Astrocyte (in vitro differentiated cells and primary cell): ENCODE results near the gene CD200. TPM values are rescaled to one million over a fixed set of nuclear protein-coding genes. Genes with fewer than 3 reads are reported as not detected.

Experiments
- DNase-seq: peaks from one replicate; pipeline ENCODE4 v3.0.0-alpha.2; 2010; ENCODE audit warnings: low read depth
- FAIRE-seq: peaks from 2 replicates; lab custom pipeline; 2011; peaks lifted over from hg19 to GRCh38; lab: Jason Lieb, UNC
- H2AFZ ChIP-seq: 2 replicates; pipeline ENCODE4 v1.6.0; 2012; ENCODE audit warnings: low read depth, low read length, inconsistent platforms
- H3K27ac ChIP-seq: 2 replicates; pipeline ENCODE4 v1.5.1; 2011; ENCODE audit warnings: low read depth, low read length, inconsistent platforms
- H3K27me3 ChIP-seq: 2 replicates; pipeline ENCODE4 v1.6.0; 2011; ENCODE audit warnings: low read length, inconsistent platforms; ENCODE audit not compliant: insufficient read depth
- H3K36me3 ChIP-seq: 2 replicates; pipeline ENCODE4 v1.5.1; 2011; ENCODE audit warnings: low read length, inconsistent platforms; ENCODE audit not compliant: insufficient read depth
- H3K4me1 ChIP-seq: 2 replicates; pipeline ENCODE4 v1.5.1; 2011; ENCODE audit warnings: low read length, inconsistent platforms; ENCODE audit not compliant: insufficient read depth
- H3K4me2 ChIP-seq: 2 replicates; pipeline ENCODE4 v1.6.0; 2012; ENCODE audit warnings: low read length, inconsistent platforms
- H3K4me3 ChIP-seq: 2 replicates; pipeline ENCODE4 v1.5.1; 2011; ENCODE audit warnings: low read depth, mild to moderate bottlenecking, low read length, inconsistent platforms; ENCODE audit not compliant: insufficient read depth
- H3K79me2 ChIP-seq: 2 replicates; pipeline ENCODE4 v1.6.0; 2012; ENCODE audit warnings: mild to moderate bottlenecking, low read length, inconsistent platforms; ENCODE audit not compliant: insufficient read depth
- H3K9ac ChIP-seq: 2 replicates; pipeline ENCODE4 v1.6.0; 2012; ENCODE audit warnings: mild to moderate bottlenecking, low read length, inconsistent platforms
- H3K9me3 ChIP-seq: 2 replicates; pipeline ENCODE4 v1.5.1; 2012; ENCODE audit warnings: low read depth, mild to moderate bottlenecking, low read length, inconsistent platforms; ENCODE audit not compliant: insufficient read depth
- H4K20me1 ChIP-seq: 2 replicates; pipeline ENCODE4 v1.6.0; 2012; ENCODE audit warnings: low read length, inconsistent platforms; ENCODE audit not compliant: insufficient read depth
- H3K27ac Mint-ChIP-seq: one replicate; pipeline ENCODE4 v1.8.0; 2021; ENCODE audit warnings: mild to moderate bottlenecking, mixed read lengths; ENCODE audit not compliant: unreplicated experiment
- H3K27me3 Mint-ChIP-seq: one replicate; pipeline ENCODE4 v1.8.0; 2021; ENCODE audit warnings: low read depth, mixed read lengths; ENCODE audit not compliant: unreplicated experiment
- H3K36me3 Mint-ChIP-seq: one replicate; pipeline ENCODE4 v1.8.0; 2021; ENCODE audit warnings: low read depth, mixed read lengths; ENCODE audit not compliant: unreplicated experiment
- H3K4me1 Mint-ChIP-seq: one replicate; pipeline ENCODE4 v1.8.0; 2021; ENCODE audit warnings: low read depth, mixed read lengths; ENCODE audit not compliant: unreplicated experiment
- H3K4me3 Mint-ChIP-seq: one replicate; pipeline ENCODE4 v1.8.0; 2021; ENCODE audit warnings: mild to moderate bottlenecking, moderate library complexity, mixed read lengths; ENCODE audit not compliant: unreplicated experiment
- H3K9me3 Mint-ChIP-seq: one replicate; pipeline ENCODE4 v1.8.0; 2021; ENCODE audit warnings: mild to moderate bottlenecking, mixed read lengths; ENCODE audit not compliant: unreplicated experiment
- CTCF ChIP-seq: IDR thresholded peaks from 2 replicates; pipeline ENCODE4 v1.5.1; 2011; ENCODE audit warnings: low read depth, mild to moderate bottlenecking, inconsistent platforms, low read length, moderate library complexity; ENCODE audit not compliant: insufficient read depth
- EZH2 ChIP-seq: IDR thresholded peaks from 2 replicates; pipeline ENCODE4 v1.6.1; 2012; ENCODE audit warnings: mild to moderate bottlenecking, low read length, inconsistent platforms; ENCODE audit not compliant: insufficient read depth
- total RNA-seq: library from RNA; stranded (reverse); gene quantifications from 2 replicates; pipeline ENCODE4 v1.2.1, GENCODE V29; 2021

The CD200 gene
- total RNA-seq, 1 donor from 2014 or later: 11.1 TPM

DNA sequence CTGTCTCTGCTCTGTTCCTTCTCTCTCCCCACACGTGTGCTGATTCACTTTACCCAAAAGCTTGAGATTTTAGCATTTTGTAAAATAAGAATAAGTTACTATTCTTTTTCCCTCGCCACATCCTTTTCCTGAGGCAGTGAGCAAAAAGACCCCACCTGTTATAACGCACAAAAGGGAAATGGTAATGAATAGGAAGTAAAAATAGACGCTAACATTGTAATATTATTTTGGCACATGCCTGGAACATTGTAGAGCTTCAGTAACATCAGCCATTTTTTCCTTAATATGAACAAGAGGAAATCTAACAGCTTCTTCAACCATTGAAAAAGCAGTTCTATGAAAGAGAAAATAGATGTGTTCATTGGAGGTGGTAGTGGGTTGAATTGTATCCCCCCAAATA is 40.5 kb downstream of the CD200 start:
- Mint-ChIP-seq H3K9me3 (no peaks in the 10 kb centered on the region), H3K27me3 (no peaks in the 10 kb centered on the region), H3K27ac (no peak overlapping the region), H3K4me1 (peaks cover 2% of the 10 kb centered on the region), H3K4me3 (no peak overlapping the region), H3K36me3 (no peaks in the 10 kb centered on the region)
- H3K9ac ChIP-seq: no peak overlapping the region
- no peaks in the 10 kb centered on the region for H3K27me3 ChIP-seq
- H3K79me2 ChIP-seq: no peaks in the 10 kb centered on the region
- no peak for FAIRE-seq
- H3K4me3 ChIP-seq: no peak overlapping the region
- DNase-seq: no peak
- TF ChIP-seq CTCF (no peak), EZH2 (no peak)
- H4K20me1 ChIP-seq: no peaks in the 10 kb centered on the region
- H3K36me3 ChIP-seq: no peaks in the 10 kb centered on the region
- no peak overlapping the region for H2AFZ ChIP-seq
- no peak overlapping the region for H3K4me2 ChIP-seq
- peaks cover 3% of the 10 kb centered on the region for H3K4me1 ChIP-seq
- no peaks in the 10 kb centered on the region for H3K9me3 ChIP-seq
- no peak overlapping the region for H3K27ac ChIP-seq

GRCh38 chr3:112373924-112374323 is 41.0 kb downstream of the CD200 start:
- Histone ChIP-seq H3K9me3 (no peaks in the 10 kb centered on the region), H3K4me1 (peaks cover 6% of the 10 kb centered on the region), H2AFZ (no peak overlapping the region), H3K27me3 (no peaks in the 10 kb centered on the region), H3K27ac (no peak overlapping the region), H3K36me3 (no peaks in the 10 kb centered on the region), H3K4me3 (no peak overlapping the region), H4K20me1 (no peaks in the 10 kb centered on the region), H3K9ac (no peak overlapping the region), H3K79me2 (no peaks in the 10 kb centered on the region), H3K4me2 (no peak overlapping the region)
- FAIRE-seq (no peak), DNase-seq (no peak)
- H3K27me3 Mint-ChIP-seq: no peaks in the 10 kb centered on the region
- TF ChIP-seq CTCF: no peak
- no peak for TF ChIP-seq EZH2
- H3K4me3 Mint-ChIP-seq: no peak overlapping the region
- no peak overlapping the region for H3K27ac Mint-ChIP-seq
- H3K4me1 Mint-ChIP-seq: peaks cover 5% of the 10 kb centered on the region
- no peaks in the 10 kb centered on the region for H3K9me3 Mint-ChIP-seq
- H3K36me3 Mint-ChIP-seq: no peaks in the 10 kb centered on the region

GRCh38 chr3:112374333-112374734 is 41.4 kb downstream of the CD200 start:
- Histone ChIP-seq H3K9me3 (no peaks in the 10 kb centered on the region), H3K4me3 (no peak overlapping the region), H3K27ac (no peak overlapping the region), H2AFZ (no peak overlapping the region), H3K36me3 (no peaks in the 10 kb centered on the region), H3K27me3 (no peaks in the 10 kb centered on the region), H3K4me2 (no peak overlapping the region), H3K9ac (no peak overlapping the region), H3K4me1 (peaks cover 10% of the 10 kb centered on the region), H3K79me2 (no peaks in the 10 kb centered on the region), H4K20me1 (no peaks in the 10 kb centered on the region)
- FAIRE-seq: no peak
- Mint-ChIP-seq H3K4me3 (no peak overlapping the region), H3K27ac (no peak overlapping the region), H3K27me3 (no peaks in the 10 kb centered on the region), H3K36me3 (no peaks in the 10 kb centered on the region), H3K4me1 (peaks cover 8% of the 10 kb centered on the region), H3K9me3 (no peaks in the 10 kb centered on the region)
- peak; percentile 56 for DNase-seq
- TF ChIP-seq EZH2 (no peak), CTCF (no peak)
